ENCODE measurements around the gene TMCC1. TPM values are rescaled to one million over a fixed set of nuclear protein-coding genes. Genes with fewer than 3 reads are reported as not detected.

Gene TMCC1
- total and polyA plus RNA-seq, 2 experiments from 2014 or later, result 12.3 to 26.9 TPM

DNA sequence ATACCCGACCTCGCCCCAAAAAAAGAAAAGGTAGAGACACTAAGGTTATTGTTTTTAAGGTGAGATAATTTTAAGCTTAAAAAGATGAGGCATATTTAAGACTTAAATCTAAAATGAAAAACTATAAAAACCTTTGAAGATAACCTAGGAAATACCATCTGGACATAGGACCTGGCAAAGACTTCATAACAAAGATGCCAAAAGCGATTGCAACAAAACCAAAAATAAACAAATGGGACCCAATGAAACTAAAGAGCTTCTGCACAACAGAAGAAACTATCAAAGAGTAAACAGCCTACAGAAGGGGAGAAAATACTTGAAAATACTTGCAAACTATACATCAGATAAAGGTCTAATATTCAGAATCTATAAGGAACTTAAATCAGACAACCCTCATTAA, 80.9 kb downstream of the TMCC1 start:
- no peaks in the 10 kb centered on the region for H3K9me3 ChIP-seq (ENCODE audit: low read depth)
- DNase-seq (ENCODE audit: low read depth in 1 of 2, low spot score in 1 of 2), result no peak
- H3K36me3 ChIP-seq, result no peaks in the 10 kb centered on the region
- H3K27me3 ChIP-seq, result no peaks in the 10 kb centered on the region
- H3K4me1 ChIP-seq (ENCODE audit: low read depth), result no peaks in the 10 kb centered on the region
- TF ChIP-seq, protein P1, sequence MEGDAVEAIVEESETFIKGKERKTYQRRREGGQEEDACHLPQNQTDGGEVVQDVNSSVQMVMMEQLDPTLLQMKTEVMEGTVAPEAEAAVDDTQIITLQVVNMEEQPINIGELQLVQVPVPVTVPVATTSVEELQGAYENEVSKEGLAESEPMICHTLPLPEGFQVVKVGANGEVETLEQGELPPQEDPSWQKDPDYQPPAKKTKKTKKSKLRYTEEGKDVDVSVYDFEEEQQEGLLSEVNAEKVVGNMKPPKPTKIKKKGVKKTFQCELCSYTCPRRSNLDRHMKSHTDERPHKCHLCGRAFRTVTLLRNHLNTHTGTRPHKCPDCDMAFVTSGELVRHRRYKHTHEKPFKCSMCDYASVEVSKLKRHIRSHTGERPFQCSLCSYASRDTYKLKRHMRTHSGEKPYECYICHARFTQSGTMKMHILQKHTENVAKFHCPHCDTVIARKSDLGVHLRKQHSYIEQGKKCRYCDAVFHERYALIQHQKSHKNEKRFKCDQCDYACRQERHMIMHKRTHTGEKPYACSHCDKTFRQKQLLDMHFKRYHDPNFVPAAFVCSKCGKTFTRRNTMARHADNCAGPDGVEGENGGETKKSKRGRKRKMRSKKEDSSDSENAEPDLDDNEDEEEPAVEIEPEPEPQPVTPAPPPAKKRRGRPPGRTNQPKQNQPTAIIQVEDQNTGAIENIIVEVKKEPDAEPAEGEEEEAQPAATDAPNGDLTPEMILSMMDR (IDR thresholded peaks at IDR 0.05; ENCODE audit: low read depth, low read length), result no peak
- no peak overlapping the region for H3K4me3 ChIP-seq
- H3K27ac ChIP-seq, result no peak overlapping the region

DNA sequence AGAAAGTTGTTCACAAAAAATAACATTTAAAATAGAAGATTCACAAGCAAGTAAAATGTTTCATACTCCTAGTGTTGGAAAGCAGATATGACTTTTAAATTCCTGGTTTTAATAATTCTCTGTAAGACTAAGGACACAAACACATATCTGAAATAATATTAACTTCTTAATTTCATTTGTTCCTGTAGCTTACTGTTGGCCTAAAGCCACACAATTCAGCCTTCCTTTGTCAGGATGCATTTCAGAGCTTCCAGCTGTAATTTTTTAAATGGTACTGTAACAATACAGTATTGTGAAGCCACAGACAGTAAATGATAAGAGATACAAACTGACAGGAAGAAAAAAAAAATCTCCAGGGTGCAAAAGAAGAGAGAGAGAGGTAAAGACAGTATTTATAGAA, 84.2 kb downstream of the TMCC1 start:
- DNase-seq (ENCODE audit: low read depth in 1 of 2, low spot score in 1 of 2), result peak in 1 of 2 donors; percentile 37
- no peak overlapping the region for H3K27ac ChIP-seq
- H3K9me3 ChIP-seq (ENCODE audit: low read depth), result no peaks in the 10 kb centered on the region
- no peaks in the 10 kb centered on the region for H3K27me3 ChIP-seq
- H3K4me3 ChIP-seq, result no peak overlapping the region
- no peaks in the 10 kb centered on the region for H3K4me1 ChIP-seq (ENCODE audit: low read depth)
- no peaks in the 10 kb centered on the region for H3K36me3 ChIP-seq
- TF ChIP-seq, protein P1 (IDR thresholded peaks at IDR 0.05; ENCODE audit: low read depth, low read length), result no peak

DNA sequence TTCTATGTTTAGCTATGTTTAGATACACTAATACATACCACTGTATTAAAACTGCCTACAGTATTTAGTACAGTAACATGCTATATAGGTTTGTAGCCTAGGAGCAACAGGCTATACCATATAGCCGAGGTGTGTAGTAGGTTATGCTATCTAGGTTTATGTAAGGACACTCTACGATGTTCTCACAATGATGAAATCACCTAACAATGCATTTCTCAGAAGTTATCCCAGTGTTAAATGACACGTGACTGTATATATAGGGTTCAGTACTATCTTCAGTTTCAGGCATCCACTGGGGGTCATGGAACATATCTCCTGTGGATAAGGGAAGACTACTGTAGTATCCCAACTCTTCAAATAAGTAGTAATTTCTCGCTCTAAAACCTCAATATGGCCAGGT, 97.4 kb downstream of the TMCC1 start:
- Histone ChIP-seq H3K4me1 (ENCODE audit: low read depth) (peaks cover 21% of the 10 kb centered on the region), H3K36me3 (no peaks in the 10 kb centered on the region), H3K27me3 (no peaks in the 10 kb centered on the region), H3K27ac (no peak overlapping the region), H3K4me3 (no peak overlapping the region), H3K9me3 (ENCODE audit: low read depth) (no peaks in the 10 kb centered on the region)
- TF ChIP-seq, protein P1 (IDR thresholded peaks at IDR 0.05; ENCODE audit: low read depth, low read length), result no peak
- no peak for DNase-seq (ENCODE audit: low read depth in 1 of 2, low spot score in 1 of 2)

DNA sequence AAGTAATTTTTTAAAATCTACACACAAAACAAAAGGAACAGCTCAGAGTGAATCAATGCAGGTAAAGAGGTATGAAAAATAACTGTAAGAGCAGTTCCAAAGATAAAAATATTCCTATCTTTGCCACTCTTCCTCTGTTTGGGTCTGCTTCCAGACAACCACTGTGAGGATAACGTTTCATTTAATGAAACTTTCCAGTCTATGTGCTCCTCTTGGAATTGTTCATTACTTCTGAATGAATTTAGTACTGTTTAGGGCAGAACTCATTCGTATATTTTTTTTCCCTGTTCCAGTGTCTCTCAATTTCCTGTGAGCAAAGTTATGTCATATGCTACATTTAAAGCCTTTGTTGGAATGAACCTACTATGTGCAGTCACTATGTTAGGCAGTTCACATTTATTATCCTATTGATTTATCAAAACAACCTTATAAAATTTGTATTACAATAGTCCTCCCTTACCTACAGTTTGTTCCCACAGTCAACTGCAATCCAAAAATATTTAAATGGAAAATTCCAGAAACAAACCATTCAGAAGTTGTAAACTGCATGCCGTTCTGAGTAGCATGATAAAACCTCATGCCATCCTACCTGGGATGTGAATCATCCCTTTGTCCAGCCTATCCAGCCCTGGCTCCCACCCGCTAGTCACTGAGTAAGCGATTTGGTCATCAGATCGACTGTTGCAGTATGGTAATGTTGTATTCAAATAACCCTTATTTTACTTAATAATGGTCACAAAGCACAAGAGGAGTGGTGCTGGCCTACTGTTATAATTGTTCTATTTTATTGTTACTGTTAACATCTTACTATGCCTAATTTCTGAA, 98.1 kb downstream of the TMCC1 start:
- Histone ChIP-seq H3K4me1 (ENCODE audit: low read depth) (peaks cover 21% of the 10 kb centered on the region), H3K27ac (no peak overlapping the region), H3K9me3 (ENCODE audit: low read depth) (no peaks in the 10 kb centered on the region), H3K4me3 (no peak overlapping the region), H3K27me3 (no peaks in the 10 kb centered on the region), H3K36me3 (no peaks in the 10 kb centered on the region)
- TF ChIP-seq, protein P1 (IDR thresholded peaks at IDR 0.05; ENCODE audit: low read depth, low read length), result no peak
- no peak for DNase-seq (ENCODE audit: low read depth in 1 of 2, low spot score in 1 of 2)

DNA sequence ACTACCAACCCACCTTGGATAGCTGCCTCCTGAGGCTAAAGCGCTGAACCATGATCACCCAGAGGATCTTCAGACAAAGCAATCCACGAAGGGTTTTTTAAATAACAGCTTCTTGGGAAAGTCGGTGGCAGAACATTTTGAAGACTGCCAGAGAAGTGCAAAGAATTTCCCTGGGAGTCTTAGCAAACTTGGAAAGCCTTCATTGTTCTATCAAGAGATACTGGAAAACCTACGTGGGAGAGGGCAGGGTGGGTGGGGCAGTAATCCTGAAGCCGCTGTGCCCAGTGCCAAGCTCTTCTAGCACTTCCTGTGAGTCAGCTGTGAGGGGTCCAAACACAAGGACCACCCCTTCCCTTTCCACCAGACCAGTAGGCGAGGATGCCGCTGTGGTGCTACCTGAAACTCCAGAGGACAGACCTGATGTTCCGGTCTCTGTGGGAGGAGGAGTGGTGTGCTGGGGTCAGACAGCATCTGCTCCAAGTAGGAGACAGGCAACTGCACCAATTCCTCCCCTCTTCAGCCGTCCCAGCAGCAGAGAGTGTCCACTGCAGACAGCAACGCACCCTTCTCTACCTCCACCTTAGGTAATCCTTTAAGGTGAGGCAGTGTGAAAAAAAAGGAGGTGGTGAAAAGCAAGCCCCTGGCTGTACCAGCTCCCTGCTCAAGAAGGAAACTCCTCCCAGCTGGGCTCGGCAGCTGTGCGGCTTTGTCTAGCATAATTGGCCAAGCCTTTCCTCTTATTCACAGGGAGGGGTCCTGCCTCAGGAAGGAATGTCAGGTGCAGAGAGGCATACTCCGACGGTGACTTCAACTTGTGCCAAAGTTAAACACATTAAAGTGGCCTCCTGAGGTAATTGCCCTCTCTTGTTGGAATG, 99.0 kb downstream of the TMCC1 start:
- Histone ChIP-seq H3K4me1 (ENCODE audit: low read depth) (peaks cover 21% of the 10 kb centered on the region), H3K4me3 (no peak overlapping the region), H3K27ac (peak overlapping the region; percentile 42), H3K9me3 (ENCODE audit: low read depth) (no peaks in the 10 kb centered on the region), H3K27me3 (no peaks in the 10 kb centered on the region), H3K36me3 (no peaks in the 10 kb centered on the region)
- DNase-seq (ENCODE audit: low read depth in 1 of 2, low spot score in 1 of 2), result peak; percentile 46 to 49
- TF ChIP-seq, protein P1 (IDR thresholded peaks at IDR 0.05; ENCODE audit: low read depth, low read length), result no peak
